ENCODE results near the gene UNC5CL. TPM values are rescaled to one million over a fixed set of nuclear protein-coding genes. Genes with fewer than 3 reads are reported as not detected.

UNC5CL gene
- total RNA-seq, 1 donor from 2014 or later, result 1.3 TPM

DNA sequence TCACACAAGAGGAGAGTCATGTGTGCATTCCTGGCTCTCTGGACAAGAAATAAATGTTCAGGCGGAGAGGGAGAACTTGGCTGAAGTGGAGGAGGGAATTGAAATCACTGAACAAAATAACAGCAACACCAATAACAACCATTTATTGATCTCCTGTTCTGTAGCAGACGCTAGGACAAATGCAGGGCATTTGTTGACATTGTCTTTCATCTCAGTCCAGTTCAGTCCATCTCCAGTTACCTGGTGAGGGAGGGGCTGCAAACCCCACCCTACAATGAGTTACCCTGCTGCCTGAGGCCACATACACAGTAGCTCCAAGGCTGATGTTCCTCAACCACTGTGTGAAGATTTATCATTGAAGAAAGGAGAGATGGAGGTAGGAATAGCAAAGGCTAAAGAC is 27.3 kb downstream of the UNC5CL start:
- intact Hi-C loops (cut with micrococcal nuclease), result no loop called here

- intact Hi-C loops (cut with micrococcal nuclease), result loop anchor here (5.0 kb wide), 1 partner anchor 173 kb away; no protein-coding TSS in a partner anchor
Measured at GRCh38 chr6:41009669-41010068, 29.4 kb downstream of the UNC5CL start.

DNA sequence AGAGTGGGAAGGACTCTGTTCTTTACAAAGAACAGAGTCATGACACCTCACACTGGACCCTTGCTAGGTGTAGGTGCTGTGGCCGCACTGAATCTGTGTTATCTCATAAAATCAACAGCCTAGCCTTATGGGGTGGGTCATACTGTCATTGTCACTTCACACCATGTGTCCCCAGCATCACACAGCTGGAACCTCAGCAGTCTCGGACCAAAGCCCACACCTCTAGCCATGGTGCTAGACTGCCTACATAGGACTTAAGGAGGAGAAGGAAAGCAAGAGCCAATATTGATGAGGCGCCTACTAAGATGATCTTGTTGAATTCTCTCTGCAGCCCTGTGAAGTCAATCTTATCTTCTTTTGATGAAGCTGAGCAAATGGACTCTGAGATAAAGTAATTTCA is 31.0 kb downstream of the UNC5CL start:
- intact Hi-C loops (cut with micrococcal nuclease), result loop anchor here (5.0 kb wide), 1 partner anchor 174 kb away; no protein-coding TSS in a partner anchor

DNA sequence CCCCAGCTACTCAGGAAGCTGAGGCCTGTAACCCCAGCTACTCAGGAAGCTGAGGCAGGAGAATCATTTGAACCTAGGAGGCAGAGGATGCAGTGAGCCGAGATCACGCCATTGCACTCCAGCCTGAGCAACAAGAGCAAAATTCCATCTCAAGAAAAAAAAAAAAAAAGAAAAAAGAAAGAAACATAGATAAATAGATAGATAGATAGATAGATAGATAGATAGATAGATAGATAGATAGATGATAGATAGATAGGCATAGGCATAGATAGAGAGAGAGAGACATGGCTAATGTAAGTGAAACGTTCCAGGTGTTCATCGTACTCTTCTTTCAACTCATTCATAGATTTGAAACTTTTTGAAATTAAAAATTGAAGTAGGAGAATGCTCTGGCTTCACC is 32.0 kb downstream of the UNC5CL start:
- intact Hi-C loops (cut with micrococcal nuclease), result loop anchor here (1.0 to 5.0 kb wide), 4 partner anchors 20 to 175 kb away; partner anchors contain the start of gene UNC5CL

GRCh38 chr6:41006217-41006616 is 32.8 kb downstream of the UNC5CL start:
- intact Hi-C loops (cut with micrococcal nuclease), result loop anchor here (1.0 to 5.0 kb wide), 4 partner anchors 21 to 176 kb away; partner anchors contain the start of gene UNC5CL

DNA sequence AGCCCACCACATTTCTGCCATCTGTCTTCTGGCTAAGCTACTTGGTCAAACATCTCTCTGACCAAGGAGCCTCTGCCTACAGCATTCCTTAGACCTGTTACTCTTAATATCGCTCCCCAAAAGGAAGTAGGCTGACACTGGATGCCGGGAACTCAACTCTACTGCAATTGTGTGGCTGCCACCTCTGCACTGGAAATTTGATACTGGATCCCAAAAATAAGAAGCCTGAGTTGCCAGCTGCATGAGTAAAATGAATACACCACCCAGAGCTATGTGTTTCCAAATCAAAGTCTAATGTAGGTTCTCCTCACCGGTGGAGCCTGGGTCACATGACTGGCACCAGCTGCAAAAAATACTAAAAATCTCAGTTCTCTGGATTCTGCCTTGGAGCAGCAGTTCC is 36.9 kb downstream of the UNC5CL start:
- intact Hi-C loops (cut with micrococcal nuclease), result no loop called here

DNA sequence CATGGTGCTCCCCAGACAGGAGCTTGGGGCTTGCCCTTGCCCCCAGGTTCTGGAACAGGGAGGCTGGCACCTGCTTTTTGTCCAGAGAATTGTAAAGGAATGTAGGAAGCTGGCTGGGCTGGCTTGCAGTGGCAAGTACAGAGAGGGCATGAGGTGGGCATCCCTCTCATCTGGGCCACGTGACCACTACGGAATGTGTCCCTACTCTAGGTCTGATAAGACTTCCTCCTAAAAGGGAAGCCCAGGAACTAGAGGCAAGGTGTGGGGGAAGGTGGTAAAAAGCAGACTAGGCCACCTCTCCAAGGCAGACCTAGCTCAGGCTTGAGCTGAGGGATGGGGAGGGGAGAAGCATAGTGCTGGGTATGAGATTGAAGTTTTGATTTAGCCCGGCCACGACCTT is 38.8 kb downstream of the UNC5CL start:
- intact Hi-C loops (cut with micrococcal nuclease), result no loop called here

- intact Hi-C loops (cut with micrococcal nuclease), result no loop called here
Measured at GRCh38 chr6:40999569-40999968, 39.5 kb downstream of the UNC5CL start.

GRCh38 chr6:40998661-40999060 is 40.4 kb downstream of the UNC5CL start:
- intact Hi-C loops (cut with micrococcal nuclease), result no loop called here

GRCh38 chr6:40997234-40997957 is 41.6 kb downstream of the UNC5CL start:
- intact Hi-C loops (cut with micrococcal nuclease), result no loop called here

- intact Hi-C loops (cut with micrococcal nuclease), result no loop called here
Measured at GRCh38 chr6:40996591-40997233, 42.3 kb downstream of the UNC5CL start.

- intact Hi-C loops (cut with micrococcal nuclease), result no loop called here
Measured at GRCh38 chr6:40992746-40993145, 46.3 kb downstream of the UNC5CL start.

- intact Hi-C loops (cut with micrococcal nuclease), result no loop called here
Measured at GRCh38 chr6:40990301-40990700, 48.7 kb downstream of the UNC5CL start.

GRCh38 chr6:40989204-40990169 is 49.5 kb downstream of the UNC5CL start:
- intact Hi-C loops (cut with micrococcal nuclease), result no loop called here

DNA sequence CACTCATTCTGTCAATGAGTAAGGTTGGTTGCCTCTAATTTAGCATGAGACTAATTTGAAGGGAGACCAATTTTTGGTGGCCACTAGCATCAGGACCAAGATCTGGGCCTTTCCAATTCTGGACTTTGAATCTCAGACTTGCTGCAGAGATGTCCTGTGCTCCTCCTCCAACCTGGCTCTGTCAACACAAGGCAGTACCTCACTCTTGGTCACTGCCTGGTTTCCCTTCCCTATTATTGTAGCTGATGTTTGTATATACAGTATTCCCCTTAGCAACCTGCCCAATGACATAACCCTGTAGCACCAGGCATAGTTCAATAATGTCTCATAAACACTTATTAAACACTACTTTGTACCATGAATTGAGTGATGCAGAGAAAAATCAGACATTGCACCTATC is 50.4 kb downstream of the UNC5CL start:
- intact Hi-C loops (cut with micrococcal nuclease), result no loop called here

- intact Hi-C loops (cut with micrococcal nuclease), result no loop called here
Measured at GRCh38 chr6:40986921-40987819, 51.9 kb downstream of the UNC5CL start.

DNA sequence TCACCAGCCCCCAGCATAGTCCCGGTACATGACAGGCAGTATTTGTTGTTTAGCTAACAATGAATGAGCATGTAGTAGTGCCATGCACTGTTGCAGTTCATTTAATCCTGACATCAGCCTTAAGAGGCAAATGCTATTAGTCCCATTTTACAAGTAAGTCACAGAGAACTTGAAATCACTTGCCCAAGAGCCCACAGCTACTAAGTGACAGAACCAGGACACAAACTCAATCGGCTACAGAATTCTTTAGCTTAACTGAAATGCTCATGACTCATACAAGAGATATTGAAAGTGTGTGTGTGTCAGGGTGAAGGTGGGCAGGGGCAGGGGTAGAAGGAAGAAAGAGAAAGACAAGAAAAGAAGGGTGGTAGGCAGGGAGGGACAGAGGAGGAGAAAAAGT is 52.7 kb downstream of the UNC5CL start:
- intact Hi-C loops (cut with micrococcal nuclease), result no loop called here

GRCh38 chr6:40983752-40984151 is 55.3 kb downstream of the UNC5CL start:
- intact Hi-C loops (cut with micrococcal nuclease), result no loop called here

DNA sequence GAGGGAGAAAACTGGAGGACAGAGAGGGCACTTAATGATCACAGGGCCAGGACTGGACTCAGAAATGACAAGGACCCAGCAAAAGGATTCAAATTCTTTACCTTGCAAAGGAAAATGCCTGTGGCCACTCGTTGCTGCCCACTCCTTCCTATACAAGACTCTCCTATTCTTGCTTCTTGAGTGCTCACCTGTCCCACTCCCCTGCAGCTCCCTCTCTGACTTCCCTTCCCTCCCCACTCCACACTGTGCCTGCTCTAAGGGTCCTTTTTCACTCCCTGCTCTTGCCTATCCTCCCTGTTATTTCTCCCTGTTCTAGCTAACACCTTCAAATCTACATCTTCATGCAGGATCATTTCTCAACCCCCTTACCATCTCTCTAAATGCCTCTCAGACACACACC is 56.1 kb downstream of the UNC5CL start:
- intact Hi-C loops (cut with micrococcal nuclease), result no loop called here

GRCh38 chr6:40978687-40979289 is 60.2 kb downstream of the UNC5CL start:
- intact Hi-C loops (cut with micrococcal nuclease), result no loop called here

Data from T-helper 2 cell treated with Interferon-gamma antibody and Interleukin-4, amounts not matched to agents 100 ng/mL and 5 ng/mL, for 36 hours (primary cell).